ENCODE measurements around the gene FOXA3.
"Not testable (repeated sequence)": the region's sequence is repeated elsewhere in the genome, so short reads cannot be mapped to it uniquely, and the experiment has no call there.

FOXA3 gene

DNA sequence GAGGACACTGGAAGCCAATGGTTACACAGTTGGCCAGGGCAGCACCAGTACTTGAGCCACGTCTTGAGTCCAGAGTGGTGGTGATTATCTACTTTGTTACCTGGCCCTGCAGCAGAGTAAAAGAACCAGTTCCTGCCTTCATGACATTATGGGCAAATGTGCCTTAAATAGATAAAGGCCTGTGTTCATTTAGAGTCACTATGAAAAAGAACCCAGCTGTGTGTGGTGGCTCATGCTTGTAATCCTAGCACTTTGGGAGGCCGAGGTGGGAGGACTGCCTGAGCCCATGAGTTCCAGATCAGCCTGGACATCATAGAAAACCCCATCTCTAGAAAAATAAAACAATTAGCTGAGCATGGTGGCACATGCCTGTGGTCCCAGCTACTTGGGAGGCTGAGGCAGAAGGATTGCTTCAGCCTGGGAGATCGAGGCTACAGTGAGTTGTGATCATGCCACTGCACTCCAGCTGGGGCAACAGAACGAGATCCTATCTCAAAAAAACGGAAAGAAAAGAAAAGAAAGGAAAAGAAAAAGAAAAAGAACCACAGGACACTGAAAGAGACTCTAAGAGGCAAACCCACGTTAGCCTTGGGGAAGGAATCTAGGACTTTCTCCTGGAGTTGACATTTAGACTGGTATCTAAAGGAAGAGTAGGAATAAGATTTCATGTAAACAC is 25.2 kb downstream of the FOXA3 start:
- DNase-seq (ENCODE audit: low read depth, low spot score), result no peak
- TF ChIP-seq, protein P1, sequence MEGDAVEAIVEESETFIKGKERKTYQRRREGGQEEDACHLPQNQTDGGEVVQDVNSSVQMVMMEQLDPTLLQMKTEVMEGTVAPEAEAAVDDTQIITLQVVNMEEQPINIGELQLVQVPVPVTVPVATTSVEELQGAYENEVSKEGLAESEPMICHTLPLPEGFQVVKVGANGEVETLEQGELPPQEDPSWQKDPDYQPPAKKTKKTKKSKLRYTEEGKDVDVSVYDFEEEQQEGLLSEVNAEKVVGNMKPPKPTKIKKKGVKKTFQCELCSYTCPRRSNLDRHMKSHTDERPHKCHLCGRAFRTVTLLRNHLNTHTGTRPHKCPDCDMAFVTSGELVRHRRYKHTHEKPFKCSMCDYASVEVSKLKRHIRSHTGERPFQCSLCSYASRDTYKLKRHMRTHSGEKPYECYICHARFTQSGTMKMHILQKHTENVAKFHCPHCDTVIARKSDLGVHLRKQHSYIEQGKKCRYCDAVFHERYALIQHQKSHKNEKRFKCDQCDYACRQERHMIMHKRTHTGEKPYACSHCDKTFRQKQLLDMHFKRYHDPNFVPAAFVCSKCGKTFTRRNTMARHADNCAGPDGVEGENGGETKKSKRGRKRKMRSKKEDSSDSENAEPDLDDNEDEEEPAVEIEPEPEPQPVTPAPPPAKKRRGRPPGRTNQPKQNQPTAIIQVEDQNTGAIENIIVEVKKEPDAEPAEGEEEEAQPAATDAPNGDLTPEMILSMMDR (IDR thresholded peaks at IDR 0.05; ENCODE audit: low read depth, low read length), result no peak
- in situ Hi-C loops (cut with HindIII; ENCODE audit: low sequenced_read_pairs), result no loop called here
- no peak overlapping the region for H3K4me3 ChIP-seq (ENCODE audit: low read depth, low read length)

DNA sequence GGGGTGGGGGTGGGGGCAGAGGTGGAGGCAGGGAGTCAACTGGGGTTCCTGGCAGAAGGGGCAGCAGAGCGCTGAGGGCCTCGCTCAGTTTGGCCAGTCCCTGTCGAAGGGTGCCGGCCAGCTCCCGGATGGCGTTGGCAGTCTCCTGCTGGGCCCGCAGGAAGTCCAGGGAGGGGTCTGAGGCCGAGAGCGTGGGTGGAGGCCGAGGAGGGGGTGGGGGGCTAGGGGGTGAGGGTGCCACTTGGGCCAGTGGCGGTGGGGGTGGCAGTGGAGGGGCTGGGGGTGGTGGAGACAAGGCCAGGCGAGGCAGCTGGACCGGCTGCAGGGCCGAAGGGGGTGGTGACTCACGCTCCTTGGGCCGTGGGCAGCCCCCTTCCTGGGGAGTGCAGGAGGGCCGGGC is 26.8 kb downstream of the FOXA3 start:
- no peak for DNase-seq (ENCODE audit: low read depth, low spot score)
- TF ChIP-seq, protein P1 (IDR thresholded peaks at IDR 0.05; ENCODE audit: low read depth, low read length), result no peak
- in situ Hi-C loops (cut with HindIII; ENCODE audit: low sequenced_read_pairs), result no loop called here
- no peak overlapping the region for H3K4me3 ChIP-seq (ENCODE audit: low read depth, low read length)

DNA sequence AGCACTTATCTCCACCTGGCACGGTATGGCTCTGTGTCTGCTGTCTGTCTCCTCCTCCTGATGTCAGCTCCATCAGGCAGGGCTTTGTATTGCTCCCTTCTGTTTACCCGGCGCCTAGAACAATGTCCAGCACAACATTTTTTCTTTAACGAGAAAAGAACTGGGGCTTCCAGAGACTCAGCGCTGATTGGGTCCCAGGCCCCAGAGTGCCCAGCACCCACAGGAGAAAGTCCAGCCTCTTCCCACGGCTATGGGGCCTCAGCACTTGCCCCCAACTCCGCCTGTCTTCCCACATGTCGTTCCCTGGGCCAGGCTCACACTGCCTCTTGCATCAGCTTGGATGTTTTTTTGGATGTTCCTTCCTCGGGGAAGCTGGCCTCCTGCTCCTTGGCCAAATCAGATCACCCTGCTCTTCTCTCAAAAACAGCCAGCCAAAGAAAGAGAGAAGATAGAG is 31.4 kb downstream of the FOXA3 start:
- in situ Hi-C loops (cut with HindIII; ENCODE audit: low sequenced_read_pairs), result no loop called here
- no peak for DNase-seq (ENCODE audit: low read depth, low spot score)
- no peak overlapping the region for H3K4me3 ChIP-seq (ENCODE audit: low read depth, low read length)
- TF ChIP-seq, protein P1 (IDR thresholded peaks at IDR 0.05; ENCODE audit: low read depth, low read length), result no peak

DNA sequence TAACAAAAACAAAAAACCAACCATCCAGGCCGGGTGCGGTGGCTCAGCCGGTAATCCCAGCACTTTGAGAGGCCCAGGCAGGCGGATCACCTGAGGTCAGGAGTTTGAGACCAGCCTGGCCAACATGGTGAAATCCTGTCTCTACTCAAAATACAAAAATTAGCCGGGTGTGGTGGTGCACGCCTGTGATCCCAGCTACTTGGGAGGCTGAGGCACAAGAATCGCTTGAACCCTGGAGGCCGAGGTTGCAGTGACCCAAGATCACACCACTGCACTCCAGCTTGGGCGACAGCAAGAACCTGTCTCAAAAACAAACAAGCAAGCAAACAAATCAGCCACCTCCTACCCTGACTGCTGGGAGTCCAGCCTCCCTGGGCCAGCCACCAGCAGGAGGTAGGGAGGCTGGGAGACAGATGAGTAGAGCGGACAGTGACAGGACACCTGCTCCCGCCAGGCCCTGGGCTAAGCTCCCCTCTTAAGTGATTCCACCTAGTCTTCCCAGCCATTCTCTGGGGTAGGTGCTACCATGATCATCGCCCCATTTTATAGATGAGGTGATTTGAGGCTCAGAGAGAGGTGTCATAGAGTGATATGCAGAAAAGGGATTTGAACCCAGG is 32.0 kb downstream of the FOXA3 start:
- H3K4me3 ChIP-seq (ENCODE audit: low read depth, low read length); in situ Hi-C loops (cut with HindIII; ENCODE audit: low sequenced_read_pairs); DNase-seq (ENCODE audit: low read depth, low spot score): not testable (repeated sequence)

DNA sequence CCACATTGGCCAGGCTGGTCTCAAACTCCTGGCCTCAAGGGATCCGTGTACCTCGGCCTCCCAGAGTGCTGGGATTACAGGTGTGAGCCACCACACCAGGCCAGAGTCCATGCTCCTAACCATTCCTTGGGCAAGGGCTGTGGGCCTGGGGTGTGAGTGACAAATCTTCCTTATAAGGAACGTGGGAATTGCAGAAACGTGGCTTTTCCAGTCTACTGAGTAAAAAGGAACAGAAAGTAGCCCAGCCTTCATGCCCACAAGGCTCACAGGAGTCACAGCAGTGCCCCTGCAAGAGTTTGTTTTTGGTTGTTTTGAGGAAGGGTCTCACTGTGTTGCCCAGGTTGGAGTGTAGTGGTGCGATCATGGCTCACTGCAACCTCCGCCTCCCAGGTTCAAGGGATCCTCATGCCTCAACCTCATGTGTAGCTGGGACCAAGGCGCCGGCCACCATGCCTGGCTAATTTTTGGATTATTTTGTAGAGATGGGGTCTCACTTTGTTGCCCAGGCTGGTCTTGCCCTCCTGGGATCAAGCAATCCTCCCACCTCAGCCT is 33.2 kb downstream of the FOXA3 start:
- DNase-seq (ENCODE audit: low read depth, low spot score), result no peak
- no peak overlapping the region for H3K4me3 ChIP-seq (ENCODE audit: low read depth, low read length)
- in situ Hi-C loops (cut with HindIII; ENCODE audit: low sequenced_read_pairs), result no loop called here
- TF ChIP-seq, protein P1 (IDR thresholded peaks at IDR 0.05; ENCODE audit: low read depth, low read length), result no peak

DNA sequence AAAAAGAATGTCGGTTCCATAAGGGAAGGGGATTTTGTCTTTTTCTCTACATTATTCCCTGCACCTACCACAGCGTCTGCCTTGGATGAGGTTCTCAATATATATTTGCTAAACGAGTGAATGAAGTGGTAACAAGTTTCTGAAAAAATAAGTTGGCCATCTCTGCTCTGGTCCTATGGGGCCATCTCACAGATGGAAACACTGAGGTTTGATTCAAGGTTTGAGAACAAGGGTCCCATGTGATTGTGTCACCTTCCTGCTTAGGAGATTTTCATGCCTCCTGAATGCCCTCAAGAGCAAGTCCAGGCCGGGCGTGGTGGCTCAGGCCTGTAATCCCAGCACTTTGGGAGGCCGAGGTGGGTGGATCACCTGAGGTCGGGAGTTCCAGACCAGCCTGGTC is 35.1 kb downstream of the FOXA3 start:
- TF ChIP-seq, protein P1 (IDR thresholded peaks at IDR 0.05; ENCODE audit: low read depth, low read length), result no peak
- no peak overlapping the region for H3K4me3 ChIP-seq (ENCODE audit: low read depth, low read length)
- in situ Hi-C loops (cut with HindIII; ENCODE audit: low sequenced_read_pairs), result no loop called here
- DNase-seq (ENCODE audit: low read depth, low spot score), result no peak

DNA sequence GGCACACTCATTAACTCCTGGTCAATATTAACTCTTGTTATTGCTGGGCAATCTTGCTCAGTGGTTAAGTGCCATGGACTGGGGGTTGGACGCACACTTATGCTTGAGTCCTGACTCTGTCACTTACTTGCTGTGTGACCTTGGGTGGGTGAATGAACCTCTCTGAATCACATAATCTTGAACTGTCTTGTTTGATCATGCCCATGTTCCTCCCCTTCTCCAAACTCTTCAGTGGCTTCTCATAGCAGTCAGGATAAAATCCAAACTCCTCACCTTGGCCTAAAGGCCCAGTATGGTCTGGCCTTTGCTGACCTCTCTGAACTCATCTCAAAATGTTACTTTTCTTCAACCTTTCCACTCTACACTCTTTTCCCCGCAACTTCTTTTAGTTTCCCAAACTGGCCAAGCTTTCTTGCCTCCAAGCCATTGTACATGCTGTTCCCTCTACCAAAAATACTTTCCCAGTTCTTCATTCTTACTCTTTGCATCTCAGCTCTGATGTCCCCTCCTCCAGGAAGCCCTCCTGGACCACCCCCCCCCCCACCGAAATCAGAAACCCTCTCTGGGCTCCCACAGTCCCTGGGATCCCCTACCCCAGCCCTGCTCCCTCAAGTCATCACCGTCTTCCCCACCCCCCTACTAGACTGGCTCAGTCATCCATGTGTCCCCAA is 35.9 kb downstream of the FOXA3 start:
- H3K4me3 ChIP-seq (ENCODE audit: low read depth, low read length), result no peak overlapping the region
- TF ChIP-seq, protein P1 (IDR thresholded peaks at IDR 0.05; ENCODE audit: low read depth, low read length), result no peak
- DNase-seq (ENCODE audit: low read depth, low spot score), result no peak
- in situ Hi-C loops (cut with HindIII; ENCODE audit: low sequenced_read_pairs), result no loop called here
